ENCODE measurements around the gene C10orf67. TPM values are rescaled to one million over a fixed set of nuclear protein-coding genes. Genes with fewer than 3 reads are reported as not detected.

Gene C10orf67
- total RNA-seq, 1 experiment from 2014 or later, result not detected

DNA sequence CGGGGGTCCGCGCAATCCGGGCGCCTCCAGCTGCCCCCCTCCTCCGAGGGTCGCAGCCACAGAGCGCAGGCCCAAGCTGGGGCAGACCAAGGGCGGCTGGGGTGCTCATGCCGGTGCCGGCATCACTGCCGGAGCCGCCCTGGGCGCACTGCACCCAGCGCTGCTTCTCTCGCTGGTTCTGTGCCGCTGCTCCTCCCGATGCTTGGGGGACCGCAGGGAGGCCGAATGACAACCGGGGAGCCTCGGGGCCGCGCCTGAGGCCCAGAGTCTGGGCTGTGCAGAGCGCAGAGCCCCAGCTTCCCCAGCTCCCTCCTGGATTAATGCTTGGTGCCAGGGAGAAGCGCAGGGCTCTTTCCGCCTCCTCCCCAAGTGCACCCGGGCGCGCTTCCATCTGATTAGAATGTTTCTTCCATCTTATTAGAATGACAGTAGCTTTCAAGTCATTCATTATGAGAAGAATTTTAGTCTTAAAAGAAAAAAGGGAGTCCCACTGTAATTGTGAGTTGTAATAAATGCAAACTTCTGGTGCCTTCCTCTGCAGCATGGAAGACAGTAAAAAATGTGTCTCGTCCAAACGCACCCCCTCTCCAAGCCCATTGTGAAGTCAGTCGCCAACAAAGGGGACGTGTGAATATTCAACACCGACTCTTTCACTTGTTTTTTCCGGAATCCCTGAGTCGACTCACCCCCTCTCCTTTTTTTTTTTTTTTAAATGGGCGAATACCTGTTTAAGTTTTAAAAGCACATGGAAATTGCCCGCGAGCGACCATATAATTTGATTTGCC lies 172.0 kb downstream of the C10orf67 start:
- DNase-seq (ENCODE audit: low read depth), result no peak

DNA sequence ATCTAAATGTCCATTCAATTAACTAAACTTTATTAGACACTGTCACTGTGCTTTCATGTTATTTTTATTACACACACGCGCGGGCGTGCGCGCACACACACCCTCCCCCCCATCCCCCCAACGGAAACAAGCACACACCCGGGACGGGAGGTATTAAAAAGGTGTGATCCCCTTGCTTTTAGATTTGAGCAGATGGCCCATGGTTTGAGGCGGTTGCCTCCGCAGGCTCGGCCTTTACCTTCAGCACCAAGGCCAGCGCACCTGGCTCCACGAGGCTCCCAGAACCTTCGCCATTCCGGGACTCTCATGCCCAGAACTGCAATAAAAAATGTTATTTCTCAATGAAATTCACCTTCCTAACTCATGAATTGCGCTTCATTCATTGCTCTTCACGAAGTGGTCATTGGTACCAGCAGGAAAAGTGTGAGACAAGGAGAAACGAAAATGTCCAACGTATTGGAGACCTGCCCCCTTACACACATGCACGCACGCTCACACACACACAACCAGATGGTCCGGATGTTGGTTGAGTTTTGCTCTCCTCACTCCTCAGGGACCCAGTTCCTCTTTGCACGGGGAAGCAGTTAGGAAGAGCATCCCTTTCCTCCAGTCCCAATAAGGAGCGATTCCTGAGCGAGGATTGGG lies 173.2 kb downstream of the C10orf67 start:
- DNase-seq (ENCODE audit: low read depth), result peak; percentile 39

DNA sequence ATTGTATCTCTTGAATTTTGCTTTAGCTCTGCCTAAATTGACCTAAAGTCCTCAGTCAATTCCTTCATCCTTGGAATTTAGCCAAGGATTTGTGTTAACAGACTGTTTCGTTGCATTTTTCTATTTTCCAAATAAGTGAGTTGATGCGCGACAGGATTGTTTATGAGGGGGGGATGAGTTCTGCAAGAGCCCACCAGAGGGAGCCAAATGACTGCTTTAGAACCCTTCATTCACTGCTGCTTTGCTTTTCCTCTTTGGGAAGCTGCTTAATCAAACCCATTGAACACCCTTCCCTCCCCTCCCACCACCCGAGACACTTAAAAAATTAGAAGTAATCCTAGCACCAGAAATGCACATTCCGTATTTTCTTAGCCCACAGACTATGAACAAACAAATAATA lies 186.2 kb downstream of the C10orf67 start:
- peak; percentile 51 for DNase-seq (ENCODE audit: low read depth)

DNA sequence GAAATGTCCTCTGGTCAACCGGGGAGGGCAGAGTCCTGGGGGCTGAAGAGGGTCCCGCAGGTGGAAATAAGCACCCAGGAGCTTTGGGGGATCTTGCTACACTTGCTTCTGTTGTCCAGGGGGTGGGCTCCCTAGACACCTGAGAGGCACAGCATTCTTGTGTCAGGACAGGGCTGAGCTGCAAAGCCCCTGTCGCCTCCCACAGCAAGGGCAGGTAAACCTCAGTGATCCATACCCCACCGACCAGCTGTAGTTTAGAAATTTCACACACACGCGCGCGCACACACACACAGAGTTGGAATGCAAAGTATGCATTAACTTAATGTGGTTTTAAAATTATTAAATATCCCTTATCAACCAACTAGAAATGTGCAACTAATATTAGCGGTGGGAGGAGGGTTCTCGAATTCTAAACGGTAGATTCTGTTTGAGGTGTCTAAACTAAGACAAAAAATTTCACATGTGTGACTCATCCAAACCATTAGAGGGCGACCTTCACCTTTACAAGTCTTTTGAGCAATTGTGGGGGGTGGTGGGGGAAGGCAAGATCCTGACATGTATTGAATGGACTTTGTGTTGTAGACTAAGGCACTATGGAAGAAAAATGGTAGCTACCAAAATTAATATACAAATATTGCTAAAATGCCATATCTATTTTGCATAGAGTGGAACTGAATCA lies 186.8 kb downstream of the C10orf67 start:
- peak; percentile 32 for DNase-seq (ENCODE audit: low read depth)

DNA sequence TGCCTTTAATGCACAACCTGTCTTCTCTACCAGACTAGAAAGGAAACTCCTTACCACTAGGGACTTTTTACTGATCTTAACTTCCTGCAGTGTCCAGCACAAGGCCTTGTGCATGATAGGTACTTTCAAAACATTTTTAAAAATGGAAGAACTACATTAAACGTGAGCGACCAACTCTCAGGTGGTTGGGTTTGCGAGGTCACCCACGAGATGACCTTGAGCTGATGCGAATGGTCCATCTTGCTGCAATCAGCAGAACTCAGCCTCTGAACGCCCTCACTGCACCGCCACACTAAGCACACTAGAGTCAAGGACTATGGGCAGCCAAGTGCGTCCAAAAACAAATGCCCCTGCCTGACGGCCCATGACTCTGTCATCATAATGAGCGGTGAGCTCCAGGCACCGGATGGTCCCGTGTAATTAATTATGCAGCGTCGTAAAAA lies 187.3 kb downstream of the C10orf67 start:
- no peak for DNase-seq (ENCODE audit: low read depth)

DNA sequence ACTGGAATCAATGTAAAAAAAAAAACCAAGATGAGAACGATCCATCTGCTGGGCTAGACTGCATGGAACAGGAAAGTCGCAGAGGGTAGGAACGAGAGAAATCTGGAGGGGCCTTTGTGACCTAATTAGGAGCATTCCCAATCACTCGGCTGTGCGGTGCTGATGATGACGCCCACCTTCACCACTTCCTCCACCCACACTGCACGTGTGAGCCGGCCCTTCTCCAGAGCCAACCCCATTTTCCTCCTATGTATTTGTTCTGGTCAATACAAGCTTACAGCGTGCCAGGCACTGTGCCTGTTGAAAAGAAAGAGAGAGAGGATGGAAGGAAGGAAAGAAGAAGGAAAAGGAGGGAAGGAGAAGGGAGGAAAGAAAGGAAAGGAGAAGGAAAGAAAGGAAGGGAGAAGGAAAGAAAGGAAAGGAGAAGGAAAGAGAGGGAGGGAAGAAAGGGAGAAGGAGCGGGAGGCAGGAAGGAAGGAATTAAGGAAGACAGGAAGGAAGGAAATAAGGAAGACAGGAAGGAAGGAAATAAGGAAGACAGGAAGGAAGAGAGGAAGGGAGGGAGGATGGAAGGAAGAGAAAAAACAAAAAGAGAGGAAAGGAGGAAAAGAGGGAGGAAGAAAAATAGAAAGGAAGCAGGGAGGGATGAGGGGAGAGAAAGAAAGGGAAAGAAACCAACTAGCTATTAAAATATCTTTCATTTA lies 188.0 kb downstream of the C10orf67 start:
- DNase-seq (ENCODE audit: low read depth), result no peak

DNA sequence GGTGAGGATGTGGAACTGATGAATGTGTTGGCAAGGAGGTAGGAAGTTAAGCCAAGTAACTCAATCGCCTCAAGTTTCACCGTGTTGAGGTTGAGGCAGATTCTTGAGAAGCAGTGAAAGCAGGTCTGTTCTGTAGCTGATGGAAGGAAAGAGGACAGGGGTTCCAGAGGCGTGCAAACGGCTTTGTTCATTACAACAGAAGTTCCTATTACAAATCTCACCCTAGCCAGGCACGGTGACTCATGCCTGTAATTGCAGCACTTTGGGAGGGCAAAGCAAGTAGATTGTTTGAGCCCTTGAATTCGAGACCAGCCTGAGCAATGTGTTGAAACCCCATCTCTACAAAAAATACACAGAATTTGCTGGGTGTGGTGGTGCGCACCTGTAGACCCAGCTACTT lies 189.4 kb downstream of the C10orf67 start:
- peak; percentile 57 for DNase-seq (ENCODE audit: low read depth)

Other genes starting within 250 kb of the C10orf67 start
- gene MSRB2, start 249.2 kb downstream of the C10orf67 start, total RNA-seq (2014; rRNA removed; shearing (Covaris generic)), result 7.8 and 9.0 TPM in 2 replicates
- not detected in 2 replicates for gene PTF1A, start 152.5 kb downstream of the C10orf67 start, total RNA-seq (2014; rRNA removed; shearing (Covaris generic))
- 1.1 and 1.5 TPM in 2 replicates for gene OTUD1, start 94.3 kb upstream of the C10orf67 start, total RNA-seq (2014; rRNA removed; shearing (Covaris generic))

All from Daoy (cell line).